ENCODE data around the gene UNC5CL. TPM values are rescaled to one million over a fixed set of nuclear protein-coding genes. Genes with fewer than 3 reads are reported as not detected.

The UNC5CL gene
- total and polyA plus RNA-seq, 9 of the 15 experiments (the other 6 are each of a cell fraction or from before 2014, with no cell fraction given) = 0.07 to 1.8 (median 0.62) TPM; not detected in 1

DNA sequence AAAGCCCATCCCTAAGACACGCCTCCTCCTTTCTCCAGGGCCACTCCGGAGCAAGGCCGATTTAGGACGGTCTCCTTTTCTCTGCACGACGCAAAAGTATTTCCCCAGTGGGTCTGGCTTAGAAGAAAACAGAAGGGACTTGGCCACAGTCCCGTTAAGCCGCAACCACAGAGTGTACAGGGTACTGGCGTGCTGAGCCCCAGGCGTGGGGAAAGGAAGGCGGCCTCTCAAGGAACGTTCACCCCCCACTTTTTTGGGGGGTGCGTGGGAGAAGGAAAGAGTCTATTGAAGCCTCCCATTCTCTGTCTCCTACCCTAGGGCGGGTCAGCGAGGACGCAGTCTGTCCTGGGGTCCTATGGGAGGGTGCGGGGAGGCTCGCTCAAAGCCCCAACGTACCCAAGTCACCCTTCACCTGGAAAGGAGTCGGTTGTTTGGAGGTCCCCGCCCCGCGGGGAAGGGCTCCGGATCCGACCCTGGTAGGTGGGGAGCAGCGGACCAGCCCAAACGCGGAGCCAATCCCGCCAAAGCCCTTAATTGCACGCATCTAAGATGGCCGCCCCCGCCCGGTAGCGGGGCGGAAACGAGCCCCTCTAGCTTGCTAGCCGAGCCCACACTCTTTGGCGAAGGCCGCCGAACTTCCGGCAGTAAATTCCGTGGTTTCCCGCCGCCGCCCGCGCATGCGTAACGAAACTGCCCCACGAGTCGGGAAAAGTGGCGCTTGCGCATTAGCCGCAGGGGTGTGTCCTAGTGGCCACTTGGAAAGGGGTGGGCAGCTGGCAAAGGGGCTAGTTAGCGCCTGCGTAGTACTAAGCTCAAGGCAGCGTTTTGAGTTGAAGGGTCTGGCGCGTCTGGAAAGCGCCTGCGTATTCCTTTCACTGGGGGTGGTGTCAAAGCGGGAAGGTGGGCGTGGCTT lies 33.2 kb upstream of the UNC5CL start, which contains the start of gene OARD1 (continued):
- 0 out of 2 replicates have a peak, but pooled peaks have one; percentile 64 for TF ChIP-seq ZNF830 (CRISPR knock-in tag; IDR thresholded peaks at IDR 0.05)
- TF ChIP-seq, protein P1, sequence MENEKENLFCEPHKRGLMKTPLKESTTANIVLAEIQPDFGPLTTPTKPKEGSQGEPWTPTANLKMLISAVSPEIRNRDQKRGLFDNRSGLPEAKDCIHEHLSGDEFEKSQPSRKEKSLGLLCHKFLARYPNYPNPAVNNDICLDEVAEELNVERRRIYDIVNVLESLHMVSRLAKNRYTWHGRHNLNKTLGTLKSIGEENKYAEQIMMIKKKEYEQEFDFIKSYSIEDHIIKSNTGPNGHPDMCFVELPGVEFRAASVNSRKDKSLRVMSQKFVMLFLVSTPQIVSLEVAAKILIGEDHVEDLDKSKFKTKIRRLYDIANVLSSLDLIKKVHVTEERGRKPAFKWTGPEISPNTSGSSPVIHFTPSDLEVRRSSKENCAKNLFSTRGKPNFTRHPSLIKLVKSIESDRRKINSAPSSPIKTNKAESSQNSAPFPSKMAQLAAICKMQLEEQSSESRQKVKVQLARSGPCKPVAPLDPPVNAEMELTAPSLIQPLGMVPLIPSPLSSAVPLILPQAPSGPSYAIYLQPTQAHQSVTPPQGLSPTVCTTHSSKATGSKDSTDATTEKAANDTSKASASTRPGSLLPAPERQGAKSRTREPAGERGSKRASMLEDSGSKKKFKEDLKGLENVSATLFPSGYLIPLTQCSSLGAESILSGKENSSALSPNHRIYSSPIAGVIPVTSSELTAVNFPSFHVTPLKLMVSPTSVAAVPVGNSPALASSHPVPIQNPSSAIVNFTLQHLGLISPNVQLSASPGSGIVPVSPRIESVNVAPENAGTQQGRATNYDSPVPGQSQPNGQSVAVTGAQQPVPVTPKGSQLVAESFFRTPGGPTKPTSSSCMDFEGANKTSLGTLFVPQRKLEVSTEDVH (IDR thresholded peaks at IDR 0.05; ENCODE audit: low read depth, partially characterized antibody) = peak; percentile 98
- TF ChIP-seq HDAC8 (tag; IDR thresholded peaks at IDR 0.05) = no peak
- TF ChIP-seq GTF2F1 (IDR thresholded peaks at IDR 0.05; ENCODE audit: low read depth, low read length) = peak; percentile 16; the same call in 1 of the 2 replicates
- TF ChIP-seq MYNN (IDR thresholded peaks at IDR 0.05) = no peak
- TF ChIP-seq MYNN (CRISPR knock-in tag; IDR thresholded peaks at IDR 0.05) = no peak
- TF ChIP-seq, protein P2, sequence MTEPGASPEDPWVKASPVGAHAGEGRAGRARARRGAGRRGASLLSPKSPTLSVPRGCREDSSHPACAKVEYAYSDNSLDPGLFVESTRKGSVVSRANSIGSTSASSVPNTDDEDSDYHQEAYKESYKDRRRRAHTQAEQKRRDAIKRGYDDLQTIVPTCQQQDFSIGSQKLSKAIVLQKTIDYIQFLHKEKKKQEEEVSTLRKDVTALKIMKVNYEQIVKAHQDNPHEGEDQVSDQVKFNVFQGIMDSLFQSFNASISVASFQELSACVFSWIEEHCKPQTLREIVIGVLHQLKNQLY (CRISPR knock-in tag; conservative IDR thresholded peaks at IDR 0.05) = 0 out of 4 replicates have a peak, but pooled peaks of 1 of the 2 experiments have one; percentile 5
- TF ChIP-seq CBX5 (IDR thresholded peaks at IDR 0.05; ENCODE audit: borderline replicate concordance, low read depth) = no peak
- TF ChIP-seq SMAD4 (CRISPR knock-in tag; conservative IDR thresholded peaks at IDR 0.05) = no peak
- TF ChIP-seq, protein P3, sequence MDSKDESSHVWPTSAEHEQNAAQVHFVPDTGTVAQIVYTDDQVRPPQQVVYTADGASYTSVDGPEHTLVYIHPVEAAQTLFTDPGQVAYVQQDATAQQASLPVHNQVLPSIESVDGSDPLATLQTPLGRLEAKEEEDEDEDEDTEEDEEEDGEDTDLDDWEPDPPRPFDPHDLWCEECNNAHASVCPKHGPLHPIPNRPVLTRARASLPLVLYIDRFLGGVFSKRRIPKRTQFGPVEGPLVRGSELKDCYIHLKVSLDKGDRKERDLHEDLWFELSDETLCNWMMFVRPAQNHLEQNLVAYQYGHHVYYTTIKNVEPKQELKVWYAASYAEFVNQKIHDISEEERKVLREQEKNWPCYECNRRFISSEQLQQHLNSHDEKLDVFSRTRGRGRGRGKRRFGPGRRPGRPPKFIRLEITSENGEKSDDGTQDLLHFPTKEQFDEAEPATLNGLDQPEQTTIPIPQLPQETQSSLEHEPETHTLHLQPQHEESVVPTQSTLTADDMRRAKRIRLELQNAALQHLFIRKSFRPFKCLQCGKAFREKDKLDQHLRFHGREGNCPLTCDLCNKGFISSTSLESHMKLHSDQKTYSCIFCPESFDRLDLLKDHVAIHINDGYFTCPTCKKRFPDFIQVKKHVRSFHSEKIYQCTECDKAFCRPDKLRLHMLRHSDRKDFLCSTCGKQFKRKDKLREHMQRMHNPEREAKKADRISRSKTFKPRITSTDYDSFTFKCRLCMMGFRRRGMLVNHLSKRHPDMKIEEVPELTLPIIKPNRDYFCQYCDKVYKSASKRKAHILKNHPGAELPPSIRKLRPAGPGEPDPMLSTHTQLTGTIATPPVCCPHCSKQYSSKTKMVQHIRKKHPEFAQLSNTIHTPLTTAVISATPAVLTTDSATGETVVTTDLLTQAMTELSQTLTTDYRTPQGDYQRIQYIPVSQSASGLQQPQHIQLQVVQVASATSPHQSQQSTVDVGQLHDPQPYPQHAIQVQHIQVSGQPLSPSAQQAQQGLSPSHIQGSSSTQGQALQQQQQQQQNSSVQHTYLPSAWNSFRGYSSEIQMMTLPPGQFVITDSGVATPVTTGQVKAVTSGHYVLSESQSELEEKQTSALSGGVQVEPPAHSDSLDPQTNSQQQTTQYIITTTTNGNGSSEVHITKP (IDR thresholded peaks at IDR 0.05; ENCODE audit: partially characterized antibody) = peak; percentile 86
- TF ChIP-seq, protein P4, sequence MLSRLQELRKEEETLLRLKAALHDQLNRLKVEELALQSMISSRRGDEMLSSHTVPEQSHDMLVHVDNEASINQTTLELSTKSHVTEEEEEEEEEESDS (CRISPR knock-in tag; IDR thresholded peaks at IDR 0.05) = no peak
- TF ChIP-seq, protein P5, sequence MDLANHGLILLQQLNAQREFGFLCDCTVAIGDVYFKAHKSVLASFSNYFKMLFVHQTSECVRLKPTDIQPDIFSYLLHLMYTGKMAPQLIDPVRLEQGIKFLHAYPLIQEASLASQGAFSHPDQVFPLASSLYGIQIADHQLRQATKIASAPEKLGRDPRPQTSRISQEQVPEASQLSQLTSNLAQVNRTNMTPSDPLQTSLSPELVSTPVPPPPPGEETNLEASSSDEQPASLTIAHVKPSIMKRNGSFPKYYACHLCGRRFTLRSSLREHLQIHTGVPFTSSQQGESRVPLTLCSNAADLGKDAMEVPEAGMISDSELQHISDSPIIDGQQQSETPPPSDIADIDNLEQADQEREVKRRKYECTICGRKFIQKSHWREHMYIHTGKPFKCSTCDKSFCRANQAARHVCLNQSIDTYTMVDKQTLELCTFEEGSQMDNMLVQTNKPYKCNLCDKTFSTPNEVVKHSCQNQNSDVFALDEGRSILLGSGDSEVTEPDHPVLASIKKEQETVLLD (IDR thresholded peaks at IDR 0.05) = peak; percentile 99
- no peak for TF ChIP-seq ZNF696 (CRISPR knock-in tag; conservative IDR thresholded peaks at IDR 0.05)
- TF ChIP-seq, protein P6, sequence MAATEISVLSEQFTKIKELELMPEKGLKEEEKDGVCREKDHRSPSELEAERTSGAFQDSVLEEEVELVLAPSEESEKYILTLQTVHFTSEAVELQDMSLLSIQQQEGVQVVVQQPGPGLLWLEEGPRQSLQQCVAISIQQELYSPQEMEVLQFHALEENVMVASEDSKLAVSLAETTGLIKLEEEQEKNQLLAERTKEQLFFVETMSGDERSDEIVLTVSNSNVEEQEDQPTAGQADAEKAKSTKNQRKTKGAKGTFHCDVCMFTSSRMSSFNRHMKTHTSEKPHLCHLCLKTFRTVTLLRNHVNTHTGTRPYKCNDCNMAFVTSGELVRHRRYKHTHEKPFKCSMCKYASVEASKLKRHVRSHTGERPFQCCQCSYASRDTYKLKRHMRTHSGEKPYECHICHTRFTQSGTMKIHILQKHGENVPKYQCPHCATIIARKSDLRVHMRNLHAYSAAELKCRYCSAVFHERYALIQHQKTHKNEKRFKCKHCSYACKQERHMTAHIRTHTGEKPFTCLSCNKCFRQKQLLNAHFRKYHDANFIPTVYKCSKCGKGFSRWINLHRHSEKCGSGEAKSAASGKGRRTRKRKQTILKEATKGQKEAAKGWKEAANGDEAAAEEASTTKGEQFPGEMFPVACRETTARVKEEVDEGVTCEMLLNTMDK (IDR thresholded peaks at IDR 0.05; ENCODE audit: borderline replicate concordance, insufficient read depth, low read depth, low read length, poor library complexity, severe bottlenecking) = no peak

Measured in K562 (cell line).